HFF-Myc (cell line): ENCODE measurements around the gene ADSL.

Experiments used
- DNase-seq: peaks from one replicate; pipeline ENCODE4 v3.0.0-alpha.2; 2011; ENCODE audit warnings: low read depth; ENCODE audit errors: extremely low read depth
- H3K4me3 ChIP-seq: replicated peaks from 2 replicates; pipeline ENCODE4 v1.5.1; 2011; ENCODE audit warnings: low read depth, mild to moderate bottlenecking, control low read depth, low read length
- TF ChIP-seq, protein P1 (sequence below): IDR thresholded peaks from 2 replicates; pipeline ENCODE4 v1.5.1; 2012; ENCODE audit warnings: mild to moderate bottlenecking, low read depth, low read length, control low read depth; ENCODE audit errors: missing control alignments

The ADSL gene

DNA sequence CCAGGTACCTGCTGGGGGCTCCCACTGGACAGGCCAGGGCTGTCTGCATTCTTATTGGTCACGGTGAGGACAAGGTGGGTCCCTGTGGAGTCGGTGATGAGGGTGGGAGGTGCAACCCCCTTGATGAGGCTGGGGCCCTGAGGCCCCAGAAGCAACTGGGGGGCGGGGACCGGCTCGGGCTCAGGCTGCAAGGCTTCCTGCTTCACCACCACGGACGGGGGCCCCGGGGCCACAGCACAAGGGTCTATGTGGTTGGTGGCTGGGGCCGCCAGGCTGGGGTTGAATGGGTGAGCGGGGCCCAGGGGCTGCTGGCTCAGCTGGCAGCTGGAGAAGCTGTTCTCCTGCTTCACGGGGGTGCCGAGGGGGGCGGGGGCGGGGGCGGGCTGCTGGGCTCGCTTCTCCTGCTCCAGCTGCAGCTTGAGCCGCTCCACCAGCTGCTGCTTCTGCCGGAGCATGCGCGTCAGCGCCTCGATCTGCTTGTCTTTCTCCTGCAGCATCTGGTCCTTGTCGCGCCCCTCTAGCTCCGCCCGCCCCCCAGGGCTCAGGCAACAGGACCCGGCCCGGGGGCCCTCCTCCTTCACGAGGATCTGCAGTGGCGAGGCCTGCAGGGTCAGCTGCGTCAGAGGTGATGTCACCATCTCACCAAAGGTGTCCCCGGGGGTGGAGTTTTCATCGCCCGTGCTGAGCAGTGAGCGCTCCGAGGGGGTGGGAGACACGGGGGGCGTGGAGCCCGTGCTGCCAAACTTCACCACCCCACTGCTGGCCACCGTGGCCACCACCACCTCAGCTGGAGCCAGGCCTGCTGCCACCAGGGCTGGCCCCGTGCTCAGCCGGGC, 72.3 kb downstream of the ADSL start:
- no peak for DNase-seq
- H3K4me3 ChIP-seq, result no peak overlapping the region
- TF ChIP-seq, protein P1, sequence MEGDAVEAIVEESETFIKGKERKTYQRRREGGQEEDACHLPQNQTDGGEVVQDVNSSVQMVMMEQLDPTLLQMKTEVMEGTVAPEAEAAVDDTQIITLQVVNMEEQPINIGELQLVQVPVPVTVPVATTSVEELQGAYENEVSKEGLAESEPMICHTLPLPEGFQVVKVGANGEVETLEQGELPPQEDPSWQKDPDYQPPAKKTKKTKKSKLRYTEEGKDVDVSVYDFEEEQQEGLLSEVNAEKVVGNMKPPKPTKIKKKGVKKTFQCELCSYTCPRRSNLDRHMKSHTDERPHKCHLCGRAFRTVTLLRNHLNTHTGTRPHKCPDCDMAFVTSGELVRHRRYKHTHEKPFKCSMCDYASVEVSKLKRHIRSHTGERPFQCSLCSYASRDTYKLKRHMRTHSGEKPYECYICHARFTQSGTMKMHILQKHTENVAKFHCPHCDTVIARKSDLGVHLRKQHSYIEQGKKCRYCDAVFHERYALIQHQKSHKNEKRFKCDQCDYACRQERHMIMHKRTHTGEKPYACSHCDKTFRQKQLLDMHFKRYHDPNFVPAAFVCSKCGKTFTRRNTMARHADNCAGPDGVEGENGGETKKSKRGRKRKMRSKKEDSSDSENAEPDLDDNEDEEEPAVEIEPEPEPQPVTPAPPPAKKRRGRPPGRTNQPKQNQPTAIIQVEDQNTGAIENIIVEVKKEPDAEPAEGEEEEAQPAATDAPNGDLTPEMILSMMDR, result no peak

- no peak for DNase-seq
- H3K4me3 ChIP-seq, result no peak overlapping the region
- TF ChIP-seq, protein P1, result no peak
Measured at GRCh38 chr22:40419718-40420117, 73.4 kb downstream of the ADSL start.

DNA sequence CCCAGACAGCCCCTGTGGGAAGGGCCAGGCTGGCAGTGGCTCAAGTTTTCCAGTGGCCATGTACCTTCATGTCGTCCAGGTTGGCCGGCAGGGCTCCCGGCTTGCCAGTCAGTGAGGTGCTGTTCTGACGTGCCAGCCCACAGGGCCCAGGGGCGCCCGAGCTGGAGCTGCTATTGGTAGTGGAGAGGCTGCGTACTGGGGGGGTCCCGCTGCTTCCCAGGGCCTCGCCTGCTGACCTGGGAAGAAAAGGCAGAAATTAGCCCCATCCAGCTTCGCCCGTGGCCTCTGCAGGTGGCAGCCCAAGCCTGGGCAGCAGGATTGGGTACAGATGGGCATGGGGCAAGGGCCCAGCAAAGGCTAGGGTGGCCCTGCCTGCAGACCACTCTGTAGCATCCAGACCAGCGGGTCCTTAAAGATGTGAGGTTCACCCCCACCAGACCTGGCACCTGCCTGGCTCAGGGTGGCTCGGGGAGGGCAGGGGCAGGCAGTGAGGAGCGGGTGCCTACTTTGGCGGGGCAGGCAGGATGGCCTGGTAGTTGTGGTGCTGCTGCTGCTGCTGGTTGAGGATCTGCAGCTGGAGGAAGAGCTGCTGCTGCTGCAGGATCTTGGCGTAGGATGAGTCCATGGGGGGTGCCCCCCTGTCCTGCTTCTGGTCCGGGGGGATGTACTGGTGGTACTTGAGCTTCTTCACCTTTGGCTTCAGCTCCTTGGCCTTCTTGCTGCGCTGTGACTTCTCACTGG, 74.2 kb downstream of the ADSL start:
- no peak for DNase-seq
- TF ChIP-seq, protein P1, result no peak
- H3K4me3 ChIP-seq, result no peak overlapping the region

DNA sequence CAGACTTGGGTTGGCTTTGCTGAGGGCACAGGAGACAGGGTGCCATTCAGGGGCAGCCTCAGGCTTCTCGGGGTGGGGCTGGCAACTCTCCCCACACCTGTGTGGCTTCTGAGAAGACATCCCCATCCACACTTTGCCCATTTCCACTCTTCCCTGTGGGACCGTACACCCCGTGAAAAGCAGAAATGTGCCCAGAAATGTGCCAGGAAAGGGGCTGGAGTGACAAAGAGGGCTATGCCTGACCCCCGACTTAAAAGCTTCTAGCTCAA, 74.7 kb downstream of the ADSL start:
- DNase-seq, result no peak
- TF ChIP-seq, protein P1, result no peak
- no peak overlapping the region for H3K4me3 ChIP-seq

DNA sequence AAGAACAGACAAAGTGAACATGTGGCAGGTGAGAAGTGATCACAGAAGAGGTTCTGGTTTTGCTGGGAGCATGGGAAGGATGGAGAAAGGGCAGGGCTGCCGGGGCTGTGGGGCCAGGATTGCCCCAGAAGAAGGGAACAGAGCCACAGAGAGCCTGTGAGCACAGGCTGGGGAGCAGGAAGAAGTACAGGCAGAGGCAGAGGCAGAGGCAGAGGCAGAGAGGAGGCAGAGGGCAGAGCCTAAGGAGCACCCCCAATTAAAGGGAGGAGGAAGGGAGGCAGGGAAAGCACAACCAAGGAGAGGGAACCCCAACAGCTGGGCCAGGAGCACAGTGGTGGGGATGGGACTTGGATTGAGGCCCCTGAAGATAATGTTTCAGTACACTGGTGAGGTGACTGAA, 75.6 kb downstream of the ADSL start:
- TF ChIP-seq, protein P1, result no peak
- H3K4me3 ChIP-seq, result no peak overlapping the region
- no peak for DNase-seq

GRCh38 chr22:40422558-40423309, 76.4 kb downstream of the ADSL start:
- TF ChIP-seq, protein P1, result no peak
- H3K4me3 ChIP-seq, result no peak overlapping the region
- DNase-seq, result no peak
